Lung microvascular endothelial cell (primary cell): ENCODE measurements around the gene NTSR1. TPM values are rescaled to one million over a fixed set of nuclear protein-coding genes. Genes with fewer than 3 reads are reported as not detected.

Experiments used
- total RNA-seq: library from RNA; depleted of rRNA; stranded (reverse); fragments of >200 nt; gene quantifications from 2 replicates; pipeline ENCODE4 v1.2.1, GENCODE V29; 2014

The NTSR1 gene
- total RNA-seq, 1 donor from 2014 or later = under 0.01 TPM

Other genes starting within 250 kb of the NTSR1 start
- not detected in 2 replicates for gene GATA5, start 232.8 kb upstream of the NTSR1 start, total RNA-seq
- 0.60 and 0.65 TPM in 2 replicates for gene SLCO4A1, start 66.3 kb upstream of the NTSR1 start, total RNA-seq
- gene MRGBP, start 87.6 kb downstream of the NTSR1 start, total RNA-seq = 12.4 and 12.7 TPM in 2 replicates
- gene OGFR, start 96.0 kb downstream of the NTSR1 start, total RNA-seq = 19.2 and 23.0 TPM in 2 replicates
- 0.44 and 0.99 TPM in 2 replicates for gene COL9A3, start 108.2 kb downstream of the NTSR1 start, total RNA-seq
- 7.2 and 11.7 TPM in 2 replicates for gene TCFL5, start 153.0 kb downstream of the NTSR1 start, total RNA-seq
- gene DIDO1, start 217.7 kb downstream of the NTSR1 start, total RNA-seq = 17.2 and 24.8 TPM in 2 replicates
- 30.7 and 33.7 TPM in 2 replicates for gene GID8, start 229.3 kb downstream of the NTSR1 start, total RNA-seq
- gene SLC17A9, start 243.9 kb downstream of the NTSR1 start, total RNA-seq = 3.2 and 3.9 TPM in 2 replicates